ENCODE data around the gene R3HDM2.
"Not testable (repeated sequence)": the region's sequence is repeated elsewhere in the genome, so short reads cannot be mapped to it uniquely, and the experiment has no call there.

Gene R3HDM2

DNA sequence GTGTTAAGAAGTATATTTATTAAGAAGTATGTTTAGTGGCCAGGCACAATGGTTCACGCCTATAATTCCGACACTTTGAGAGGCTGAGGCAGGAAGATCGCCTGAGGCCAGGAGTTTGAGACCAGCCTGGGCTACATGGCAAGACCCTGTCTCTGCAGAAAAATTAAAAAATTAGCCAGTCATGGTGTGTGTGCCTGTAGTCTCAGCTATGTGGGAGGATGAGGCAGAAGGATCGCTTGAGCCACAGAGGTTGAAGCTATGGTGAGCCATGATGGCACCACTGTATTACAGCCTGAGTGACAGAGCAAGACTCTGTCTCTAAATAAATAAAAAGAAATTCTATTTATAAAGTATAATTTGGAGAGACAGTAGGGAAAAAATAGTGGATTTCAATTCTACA, 20.3 kb downstream of the R3HDM2 start:
- no peak overlapping the region for H3K27ac Mint-ChIP-seq
- no peaks in the 10 kb centered on the region for H3K27me3 Mint-ChIP-seq
- DNase-seq (no peak), ATAC-seq (replicated peaks) (no peak)
- peaks cover 3 to 4% of the 10 kb centered on the region in 2 donors for H3K36me3 Mint-ChIP-seq
- H3K4me3 Mint-ChIP-seq: no peak overlapping the region
- H3K4me1 Mint-ChIP-seq: peaks cover 5 to 25% of the 10 kb centered on the region in 2 donors
- no peaks in the 10 kb centered on the region for H3K9me3 Mint-ChIP-seq

GRCh38 chr12:57404966-57405640, 25.7 kb downstream of the R3HDM2 start:
- ATAC-seq (replicated peaks): peak; percentile 45 to 56

DNA sequence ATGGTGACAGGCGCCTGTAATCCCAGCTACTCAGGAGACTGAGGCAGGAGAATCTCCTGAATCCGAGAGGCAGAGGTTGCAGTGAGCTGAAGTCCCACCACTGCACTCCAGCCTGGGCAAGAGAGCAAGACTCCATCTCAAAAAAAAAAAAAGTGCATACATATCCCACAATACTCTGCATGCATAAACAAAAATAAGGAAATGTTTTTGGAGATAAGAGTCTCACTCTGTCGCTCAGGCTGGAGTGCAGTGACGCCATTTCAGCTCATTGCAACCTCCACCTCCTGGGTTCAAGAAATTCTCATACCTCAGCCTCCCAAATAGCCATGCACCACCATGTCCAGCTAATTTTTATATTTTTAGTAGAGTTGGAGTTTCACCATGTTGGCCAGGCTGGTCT, 28.7 kb downstream of the R3HDM2 start:
- not testable (repeated sequence) for H3K27ac Mint-ChIP-seq; H3K9me3 Mint-ChIP-seq; H3K27me3 Mint-ChIP-seq; H3K36me3 Mint-ChIP-seq; H3K4me3 Mint-ChIP-seq; ATAC-seq (replicated peaks); DNase-seq
- peaks cover 6 to 11% of the 10 kb centered on the region in 2 donors for H3K4me1 Mint-ChIP-seq

More at GRCh38 chr12:57404966-57405640, 25.7 kb downstream of the R3HDM2 start:
- H3K4me3 Mint-ChIP-seq: no peak overlapping the region
- no peak for DNase-seq
- H3K36me3 Mint-ChIP-seq: peaks cover 0 to 3% of the 10 kb centered on the region in 2 donors
- peaks cover 3 to 11% of the 10 kb centered on the region in 2 donors for H3K4me1 Mint-ChIP-seq
- H3K27ac Mint-ChIP-seq: peak overlapping the region; percentile 63
- no peaks in the 10 kb centered on the region for H3K9me3 Mint-ChIP-seq
- H3K27me3 Mint-ChIP-seq: no peaks in the 10 kb centered on the region

GRCh38 chr12:57401165-57401564, 29.7 kb downstream of the R3HDM2 start:
- Mint-ChIP-seq H3K4me1 (peaks cover 6 to 11% of the 10 kb centered on the region in 2 donors), H3K4me3 (no peak overlapping the region), H3K36me3 (peaks cover 0 to 6% of the 10 kb centered on the region in 2 donors), H3K27ac (no peak overlapping the region), H3K27me3 (no peaks in the 10 kb centered on the region), H3K9me3 (no peaks in the 10 kb centered on the region)
- no peak for DNase-seq
- ATAC-seq (replicated peaks): no peak

DNA sequence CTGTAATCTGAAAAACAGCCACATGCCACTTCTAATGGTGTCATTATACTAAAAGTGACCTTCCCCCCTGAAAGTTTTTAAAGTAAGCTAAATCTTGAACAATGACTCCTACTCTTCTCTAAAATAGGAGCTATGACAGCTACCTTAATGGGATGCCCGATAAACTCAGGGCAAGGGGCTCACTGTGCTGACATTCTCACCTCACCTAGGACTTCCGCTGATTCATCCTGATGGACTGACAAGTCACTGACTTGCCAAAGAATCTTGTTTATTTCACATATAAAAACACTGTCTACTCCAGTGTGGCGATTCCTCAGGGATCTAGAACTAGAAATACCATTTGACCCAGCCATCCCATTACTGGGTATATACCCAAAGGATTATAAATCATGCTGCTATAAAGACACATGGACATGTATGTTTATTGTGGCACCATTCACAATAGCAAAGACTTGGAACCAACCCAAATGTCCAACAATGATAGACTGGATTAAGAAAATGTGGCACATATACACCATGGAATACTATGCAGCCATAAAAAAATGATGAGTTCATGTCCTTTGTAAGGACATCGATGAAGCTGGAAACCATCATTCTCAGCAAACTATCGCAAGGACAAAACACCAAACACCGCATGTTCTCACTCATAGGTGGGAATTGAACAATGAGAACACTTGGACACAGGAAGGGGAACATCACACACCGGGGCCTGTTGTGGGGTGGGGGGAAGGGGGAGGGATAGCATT, 31.0 kb downstream of the R3HDM2 start:
- H3K27ac Mint-ChIP-seq; H3K36me3 Mint-ChIP-seq; H3K9me3 Mint-ChIP-seq; DNase-seq; H3K27me3 Mint-ChIP-seq; H3K4me3 Mint-ChIP-seq; ATAC-seq (replicated peaks); H3K4me1 Mint-ChIP-seq: not testable (repeated sequence)

GRCh38 chr12:57397441-57397840, 33.4 kb downstream of the R3HDM2 start:
- no peaks in the 10 kb centered on the region for H3K9me3 Mint-ChIP-seq
- peaks cover 5 to 6% of the 10 kb centered on the region in 2 donors for H3K4me1 Mint-ChIP-seq
- H3K4me3 Mint-ChIP-seq: no peak overlapping the region
- H3K27ac Mint-ChIP-seq: no peak overlapping the region
- H3K36me3 Mint-ChIP-seq: peaks cover 17 to 20% of the 10 kb centered on the region in 2 donors
- H3K27me3 Mint-ChIP-seq: no peaks in the 10 kb centered on the region
- DNase-seq (no peak), ATAC-seq (replicated peaks) (no peak)

GRCh38 chr12:57395121-57395520, 35.7 kb downstream of the R3HDM2 start:
- no peak overlapping the region for H3K27ac Mint-ChIP-seq
- H3K9me3 Mint-ChIP-seq: no peaks in the 10 kb centered on the region
- peaks cover 0 to 4% of the 10 kb centered on the region in 2 donors for H3K4me1 Mint-ChIP-seq
- DNase-seq (no peak), ATAC-seq (replicated peaks) (no peak)
- no peak overlapping the region for H3K4me3 Mint-ChIP-seq
- peaks cover 24 to 30% of the 10 kb centered on the region in 2 donors for H3K36me3 Mint-ChIP-seq
- H3K27me3 Mint-ChIP-seq: no peaks in the 10 kb centered on the region

DNA sequence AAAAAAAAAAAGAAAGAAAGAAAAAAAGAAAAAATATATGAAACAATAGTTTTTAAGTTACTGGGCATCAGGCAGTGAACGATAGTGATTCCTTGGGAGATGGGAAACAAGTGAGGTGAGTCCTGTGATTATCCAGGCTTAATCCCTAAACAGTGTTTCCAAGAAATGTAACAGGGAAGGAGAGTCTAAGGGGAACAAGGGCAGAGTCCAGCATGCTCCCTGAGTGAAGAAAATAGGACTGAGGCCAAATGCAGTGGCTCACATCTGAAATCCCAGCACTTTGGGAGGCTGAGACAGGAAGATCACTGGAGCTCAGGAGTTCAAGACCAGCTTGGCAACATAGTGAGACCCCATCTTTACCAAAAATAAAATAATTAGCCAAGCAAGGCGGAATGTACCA, 40.7 kb downstream of the R3HDM2 start:
- no peak overlapping the region for H3K4me3 Mint-ChIP-seq
- H3K27ac Mint-ChIP-seq: peak overlapping the region; percentile 81
- peaks cover 35 to 45% of the 10 kb centered on the region in 2 donors for H3K36me3 Mint-ChIP-seq
- H3K4me1 Mint-ChIP-seq: peaks cover 8 to 14% of the 10 kb centered on the region in 2 donors
- ATAC-seq (replicated peaks) (no peak), DNase-seq (no peak)
- peaks cover 0 to 1% of the 10 kb centered on the region in 2 donors for H3K9me3 Mint-ChIP-seq
- no peaks in the 10 kb centered on the region for H3K27me3 Mint-ChIP-seq

DNA sequence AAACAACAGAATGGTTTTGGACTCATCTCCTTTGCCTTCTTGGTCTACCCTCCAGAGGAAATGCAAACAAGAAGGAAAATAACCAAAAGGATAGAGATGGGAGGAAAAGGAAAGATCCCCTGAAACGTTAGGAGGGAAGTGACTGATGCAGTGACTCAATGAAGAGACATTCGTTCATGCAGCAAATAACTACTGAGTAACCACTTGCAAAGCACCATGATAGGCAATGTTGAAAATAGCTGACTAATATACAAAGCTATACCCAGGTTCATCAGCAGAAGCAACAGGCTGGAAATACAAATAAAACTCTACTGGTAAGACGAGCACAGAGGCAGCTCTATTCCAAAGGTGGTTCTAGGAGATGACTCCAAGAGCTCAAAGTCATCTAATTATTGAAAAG, 41.8 kb downstream of the R3HDM2 start:
- ATAC-seq (replicated peaks): no peak
- DNase-seq: no peak
- H3K36me3 Mint-ChIP-seq: peaks cover 29 to 40% of the 10 kb centered on the region in 2 donors

GRCh38 chr12:57388425-57388824, 42.4 kb downstream of the R3HDM2 start:
- Mint-ChIP-seq H3K27ac (no peak overlapping the region), H3K4me3 (no peak overlapping the region)

More for the DNA sequence above, 41.8 kb downstream of the R3HDM2 start:
- Mint-ChIP-seq H3K27me3 (no peaks in the 10 kb centered on the region), H3K4me3 (no peak overlapping the region), H3K4me1 (peaks cover 8 to 14% of the 10 kb centered on the region in 2 donors), H3K9me3 (peaks cover 0 to 1% of the 10 kb centered on the region in 2 donors), H3K27ac (no peak overlapping the region)

GRCh38 chr12:57386187-57386720, 44.6 kb downstream of the R3HDM2 start:
- Mint-ChIP-seq H3K4me1 (peaks cover 8 to 14% of the 10 kb centered on the region in 2 donors), H3K36me3 (peaks cover 19 to 28% of the 10 kb centered on the region in 2 donors), H3K4me3 (no peak overlapping the region), H3K9me3 (peaks cover 0 to 1% of the 10 kb centered on the region in 2 donors), H3K27me3 (no peaks in the 10 kb centered on the region), H3K27ac (peak overlapping the region; percentile 81)
- ATAC-seq (replicated peaks) (no peak), DNase-seq (no peak)

More at GRCh38 chr12:57388425-57388824, 42.4 kb downstream of the R3HDM2 start:
- DNase-seq (no peak), ATAC-seq (replicated peaks) (no peak)
- peaks cover 8 to 14% of the 10 kb centered on the region in 2 donors for H3K4me1 Mint-ChIP-seq
- peaks cover 24 to 35% of the 10 kb centered on the region in 2 donors for H3K36me3 Mint-ChIP-seq
- H3K9me3 Mint-ChIP-seq: peaks cover 0 to 1% of the 10 kb centered on the region in 2 donors
- no peaks in the 10 kb centered on the region for H3K27me3 Mint-ChIP-seq

- H3K4me3 Mint-ChIP-seq: no peak overlapping the region
- peaks cover 0 to 1% of the 10 kb centered on the region in 2 donors for H3K9me3 Mint-ChIP-seq
- peaks cover 22 to 32% of the 10 kb centered on the region in 2 donors for H3K36me3 Mint-ChIP-seq
- DNase-seq: no peak
- peak; percentile 76 to 86 for ATAC-seq (replicated peaks)
- peaks cover 8 to 18% of the 10 kb centered on the region in 2 donors for H3K4me1 Mint-ChIP-seq
- H3K27ac Mint-ChIP-seq: peak overlapping the region; percentile 69
- no peaks in the 10 kb centered on the region for H3K27me3 Mint-ChIP-seq
Observed at GRCh38 chr12:57385586-57385985, 45.3 kb downstream of the R3HDM2 start.

GRCh38 chr12:57384478-57384877, 46.4 kb downstream of the R3HDM2 start:
- Mint-ChIP-seq H3K36me3 (peaks cover 20 to 28% of the 10 kb centered on the region in 2 donors), H3K4me3 (no peak overlapping the region), H3K27ac (no peak overlapping the region), H3K27me3 (no peaks in the 10 kb centered on the region), H3K4me1 (peaks cover 5 to 26% of the 10 kb centered on the region in 2 donors), H3K9me3 (peaks cover 0 to 1% of the 10 kb centered on the region in 2 donors)
- no peak for DNase-seq
- no peak for ATAC-seq (replicated peaks)

DNA sequence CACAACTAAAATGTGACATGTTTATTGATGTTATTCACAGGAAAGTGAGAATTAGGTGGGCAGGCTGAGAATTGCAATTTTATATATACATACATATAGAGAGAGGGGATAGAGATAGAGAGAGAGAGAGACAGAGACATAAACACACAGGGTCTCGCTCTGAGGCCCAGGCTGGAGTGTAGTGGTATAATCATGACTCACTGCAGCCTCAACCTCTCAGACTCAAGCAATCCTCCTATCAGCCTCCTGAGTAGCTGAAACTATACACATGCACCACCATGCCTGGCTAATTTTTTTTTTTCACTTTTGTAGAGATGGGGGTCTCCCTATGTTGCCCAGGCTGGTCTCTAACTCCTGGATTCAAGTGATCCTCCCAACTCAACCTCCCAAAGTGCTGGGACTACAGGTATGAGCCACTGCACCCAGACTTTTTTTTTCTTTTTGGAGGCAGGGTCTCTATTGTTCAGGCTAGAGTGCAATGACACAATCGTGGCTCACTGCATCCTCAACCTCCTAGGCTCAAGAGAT, 49.1 kb downstream of the R3HDM2 start:
- Mint-ChIP-seq H3K4me3 (no peak overlapping the region), H3K9me3 (peaks cover 0 to 1% of the 10 kb centered on the region in 2 donors), H3K36me3 (peaks cover 27 to 28% of the 10 kb centered on the region in 2 donors), H3K27me3 (no peaks in the 10 kb centered on the region), H3K27ac (peak overlapping the region; percentile 57), H3K4me1 (peaks cover 8 to 37% of the 10 kb centered on the region in 2 donors)
- DNase-seq: no peak
- no peak for ATAC-seq (replicated peaks)
